C4-2B (cell line): ENCODE results near the gene POGZ.
A peak's percentile ranks its signal among the peaks of the same experiment; 100 is the strongest.
"Not testable (repeated sequence)": the region's sequence is repeated elsewhere in the genome, so short reads cannot be mapped to it uniquely, and the experiment has no call there.

Experiments
- H3K27ac ChIP-seq: fragments of 450-650 bp; 2 replicates; pipeline ENCODE4 v1.5.1; 2017
- CTCF ChIP-seq: fragments of 450-650 bp; conservative IDR thresholded peaks from 2 replicates; pipeline ENCODE4 v1.5.1; 2017; ENCODE audit warnings: mild to moderate bottlenecking
- ZFX ChIP-seq: fragments of 450-650 bp; IDR thresholded peaks from 2 replicates; pipeline ENCODE4 v1.6.1; 2017

Gene POGZ

GRCh38 chr1:151402764-151403163, 56.5 kb downstream of the POGZ start:
- H3K27ac ChIP-seq = no peak overlapping the region
- TF ChIP-seq ZFX = no peak
- TF ChIP-seq CTCF = no peak

- no peak overlapping the region for H3K27ac ChIP-seq
- TF ChIP-seq ZFX (no peak), CTCF (no peak)
These were observed 57.4 kb downstream of the POGZ start for GRCh38 chr1:151401860-151402259.

- H3K27ac ChIP-seq = no peak overlapping the region
- TF ChIP-seq CTCF = no peak
- no peak for TF ChIP-seq ZFX
These were observed 58.0 kb downstream of the POGZ start for GRCh38 chr1:151401125-151401788.

- peak; percentile 90 for TF ChIP-seq ZFX
- TF ChIP-seq CTCF = peak; percentile 54
- peak within 1 kb of the TSS; percentile 87 for H3K27ac ChIP-seq
These were observed 59.7 kb downstream of the POGZ start, which contains the start of gene PSMB4 for GRCh38 chr1:151399324-151400171. Gene PSMB4, plus strand, starts transcription at chr1:151399573. Its CDS starts 15 bp downstream, at chr1:151399588.

GRCh38 chr1:151396265-151396664, 63.0 kb downstream of the POGZ start:
- not testable (repeated sequence) for H3K27ac ChIP-seq

GRCh38 chr1:151393583-151393982, 65.7 kb downstream of the POGZ start:
- no peak for TF ChIP-seq CTCF
- TF ChIP-seq ZFX = no peak
- H3K27ac ChIP-seq = no peak overlapping the region

GRCh38 chr1:151391079-151391563, 68.2 kb downstream of the POGZ start:
- TF ChIP-seq ZFX = no peak
- no peak overlapping the region for H3K27ac ChIP-seq

- not testable (repeated sequence) for H3K27ac ChIP-seq
These were observed 68.8 kb downstream of the POGZ start for GRCh38 chr1:151390221-151391078.
